GM18951 (cell line): ENCODE measurements around the gene NTF3.

Experiments used
- POLR2A ChIP-seq: IDR thresholded peaks from 4 replicates; pipeline ENCODE4 v1.6.1; 2011; ENCODE audit warnings: mild to moderate bottlenecking; ENCODE audit not compliant: insufficient read length, insufficient read depth; ENCODE audit errors: extremely low read depth
- in situ Hi-C: fragments of 300-500 bp; cut with MboI; formaldehyde crosslinking; loops from one replicate; pipeline ENCODE4 v1.12.0; 2022; ENCODE audit warnings: low sequenced_read_pairs, mixed read lengths, inconsistent platforms; ENCODE audit not compliant: unreplicated experiment

NTF3 gene

GRCh38 chr12:5476356-5476755 lies 44.4 kb downstream of the NTF3 start:
- in situ Hi-C loops: no loop called here
- no peak for TF ChIP-seq POLR2A

- in situ Hi-C loops: no loop called here
Observed at GRCh38 chr12:5478081-5478706, 46.3 kb downstream of the NTF3 start.

GRCh38 chr12:5479761-5480160 lies 47.9 kb downstream of the NTF3 start:
- in situ Hi-C loops: no loop called here
- TF ChIP-seq POLR2A: no peak

More at GRCh38 chr12:5478081-5478706, 46.3 kb downstream of the NTF3 start:
- TF ChIP-seq POLR2A: no peak

- no peak for TF ChIP-seq POLR2A
- in situ Hi-C loops: no loop called here
Observed at GRCh38 chr12:5480218-5480937, 48.5 kb downstream of the NTF3 start.

- in situ Hi-C loops: no loop called here
- no peak for TF ChIP-seq POLR2A
Observed at GRCh38 chr12:5480938-5481303, 49.0 kb downstream of the NTF3 start.

GRCh38 chr12:5481645-5482044 lies 49.7 kb downstream of the NTF3 start:
- no peak for TF ChIP-seq POLR2A
- in situ Hi-C loops: no loop called here

GRCh38 chr12:5484426-5484825 lies 52.5 kb downstream of the NTF3 start:
- no peak for TF ChIP-seq POLR2A
- in situ Hi-C loops: no loop called here

- in situ Hi-C loops: no loop called here
- TF ChIP-seq POLR2A: no peak
Observed at GRCh38 chr12:5485454-5485853, 53.5 kb downstream of the NTF3 start.

- in situ Hi-C loops: no loop called here
- TF ChIP-seq POLR2A: no peak
Observed at GRCh38 chr12:5487076-5487475, 55.2 kb downstream of the NTF3 start.

GRCh38 chr12:5487948-5488625 lies 56.2 kb downstream of the NTF3 start:
- in situ Hi-C loops: no loop called here
- TF ChIP-seq POLR2A: no peak

GRCh38 chr12:5488626-5488955 lies 56.7 kb downstream of the NTF3 start:
- in situ Hi-C loops: no loop called here
- no peak for TF ChIP-seq POLR2A

GRCh38 chr12:5489017-5489416 lies 57.1 kb downstream of the NTF3 start:
- TF ChIP-seq POLR2A: no peak
- in situ Hi-C loops: no loop called here

- in situ Hi-C loops: no loop called here
- TF ChIP-seq POLR2A: no peak
Observed at GRCh38 chr12:5489760-5490406, 58.0 kb downstream of the NTF3 start.
